Transverse colon (tissue), 3 donors: Measurements from ENCODE around the gene ITGB7.

ENCODE experiments used
- EP300 ChIP-seq: sonication (generic); formaldehyde crosslinking; IDR thresholded peaks from one replicate; pipeline ENCODE4 v1.6.1; 2017; ENCODE audit warnings: antibody characterized with exemption, low read depth
- TF ChIP-seq, protein P1 (sequence below), 5 experiments: fragments of 200-600 bp in 3 of 5; fragments of 450-650 bp in 2 of 5; sonication (generic) in 3 of 5; IDR thresholded peaks; 1 replicate in 2 of 5; 2 replicates in 3 of 5; pipeline ENCODE4 v1.5.1; 2016 to 2017; ENCODE audit warnings: antibody characterized with exemption in 5 of 5, inconsistent platforms in 3 of 5, mild to moderate bottlenecking in 2 of 5, moderate library complexity in 1 of 5

DNA sequence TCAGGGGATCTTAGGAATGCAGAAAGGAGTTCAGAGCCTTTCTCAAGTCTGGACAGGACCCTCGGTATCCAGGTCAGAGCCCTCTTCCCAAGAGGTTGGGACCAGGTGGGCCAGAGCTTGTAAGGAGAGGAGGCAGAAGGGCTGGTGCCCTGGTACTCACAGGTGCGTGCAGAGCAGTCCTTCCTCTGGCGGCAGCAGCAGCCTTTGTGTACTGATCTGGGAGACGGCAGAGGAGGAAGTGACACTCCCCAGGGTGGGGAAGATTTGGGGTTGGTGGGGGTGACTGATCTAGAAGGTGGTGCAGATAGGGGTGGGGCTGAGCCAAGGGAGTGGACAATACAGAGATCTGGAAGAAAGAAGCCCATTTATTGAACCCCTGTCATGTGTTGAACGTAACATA lies at the start of gene ITGB7:
- TF ChIP-seq EP300, result no peak
- TF ChIP-seq, protein P1, sequence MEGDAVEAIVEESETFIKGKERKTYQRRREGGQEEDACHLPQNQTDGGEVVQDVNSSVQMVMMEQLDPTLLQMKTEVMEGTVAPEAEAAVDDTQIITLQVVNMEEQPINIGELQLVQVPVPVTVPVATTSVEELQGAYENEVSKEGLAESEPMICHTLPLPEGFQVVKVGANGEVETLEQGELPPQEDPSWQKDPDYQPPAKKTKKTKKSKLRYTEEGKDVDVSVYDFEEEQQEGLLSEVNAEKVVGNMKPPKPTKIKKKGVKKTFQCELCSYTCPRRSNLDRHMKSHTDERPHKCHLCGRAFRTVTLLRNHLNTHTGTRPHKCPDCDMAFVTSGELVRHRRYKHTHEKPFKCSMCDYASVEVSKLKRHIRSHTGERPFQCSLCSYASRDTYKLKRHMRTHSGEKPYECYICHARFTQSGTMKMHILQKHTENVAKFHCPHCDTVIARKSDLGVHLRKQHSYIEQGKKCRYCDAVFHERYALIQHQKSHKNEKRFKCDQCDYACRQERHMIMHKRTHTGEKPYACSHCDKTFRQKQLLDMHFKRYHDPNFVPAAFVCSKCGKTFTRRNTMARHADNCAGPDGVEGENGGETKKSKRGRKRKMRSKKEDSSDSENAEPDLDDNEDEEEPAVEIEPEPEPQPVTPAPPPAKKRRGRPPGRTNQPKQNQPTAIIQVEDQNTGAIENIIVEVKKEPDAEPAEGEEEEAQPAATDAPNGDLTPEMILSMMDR (IDR thresholded peaks at IDR 0.05), result no peak
